PC-9 (cell line): Measurements from ENCODE around the gene RTCA.

ENCODE experiments used
- EZH2 ChIP-seq: fragments of 200-600 bp; sonication (generic); IDR thresholded peaks from 2 replicates; pipeline ENCODE4 v1.8.0; 2017; ENCODE audit warnings: antibody characterized with exemption, low read depth
- TF ChIP-seq, protein P1 (sequence below): fragments of 200-600 bp; sonication (generic); conservative IDR thresholded peaks from 2 replicates; pipeline ENCODE4 v1.6.1; 2017; ENCODE audit warnings: mixed run types, antibody characterized with exemption, mild to moderate bottlenecking, moderate library complexity

DNA sequence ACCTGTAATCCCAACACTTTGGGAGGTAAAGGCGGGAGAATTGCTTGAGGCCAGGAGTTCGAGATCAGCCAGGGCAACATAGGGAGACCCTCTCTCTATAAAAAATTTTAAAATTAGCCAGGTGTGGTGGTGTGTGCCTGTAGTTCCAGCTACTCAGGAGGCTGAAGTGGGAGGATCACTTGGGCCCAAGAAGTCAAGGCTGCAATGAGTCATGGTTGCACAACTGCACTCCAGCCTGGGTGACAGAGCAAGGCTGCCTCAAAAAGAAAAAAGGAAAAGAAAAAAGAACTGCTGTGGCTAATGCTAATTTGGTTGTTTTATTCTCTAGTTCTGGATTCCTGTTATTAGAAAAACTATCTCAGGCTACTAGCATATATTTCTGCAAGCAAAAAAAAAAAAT, 46.1 kb upstream of the RTCA start:
- TF ChIP-seq, protein P1, sequence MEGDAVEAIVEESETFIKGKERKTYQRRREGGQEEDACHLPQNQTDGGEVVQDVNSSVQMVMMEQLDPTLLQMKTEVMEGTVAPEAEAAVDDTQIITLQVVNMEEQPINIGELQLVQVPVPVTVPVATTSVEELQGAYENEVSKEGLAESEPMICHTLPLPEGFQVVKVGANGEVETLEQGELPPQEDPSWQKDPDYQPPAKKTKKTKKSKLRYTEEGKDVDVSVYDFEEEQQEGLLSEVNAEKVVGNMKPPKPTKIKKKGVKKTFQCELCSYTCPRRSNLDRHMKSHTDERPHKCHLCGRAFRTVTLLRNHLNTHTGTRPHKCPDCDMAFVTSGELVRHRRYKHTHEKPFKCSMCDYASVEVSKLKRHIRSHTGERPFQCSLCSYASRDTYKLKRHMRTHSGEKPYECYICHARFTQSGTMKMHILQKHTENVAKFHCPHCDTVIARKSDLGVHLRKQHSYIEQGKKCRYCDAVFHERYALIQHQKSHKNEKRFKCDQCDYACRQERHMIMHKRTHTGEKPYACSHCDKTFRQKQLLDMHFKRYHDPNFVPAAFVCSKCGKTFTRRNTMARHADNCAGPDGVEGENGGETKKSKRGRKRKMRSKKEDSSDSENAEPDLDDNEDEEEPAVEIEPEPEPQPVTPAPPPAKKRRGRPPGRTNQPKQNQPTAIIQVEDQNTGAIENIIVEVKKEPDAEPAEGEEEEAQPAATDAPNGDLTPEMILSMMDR: no peak
- no peak for TF ChIP-seq EZH2
